ENCODE results near the gene TCF23. TPM values are rescaled to one million over a fixed set of nuclear protein-coding genes. Genes with fewer than 3 reads are reported as not detected.
"Not testable (repeated sequence)": the region's sequence is repeated elsewhere in the genome, so short reads cannot be mapped to it uniquely, and the experiment has no call there.

Gene TCF23
- polyA plus RNA-seq, 3 donors: not detected

DNA sequence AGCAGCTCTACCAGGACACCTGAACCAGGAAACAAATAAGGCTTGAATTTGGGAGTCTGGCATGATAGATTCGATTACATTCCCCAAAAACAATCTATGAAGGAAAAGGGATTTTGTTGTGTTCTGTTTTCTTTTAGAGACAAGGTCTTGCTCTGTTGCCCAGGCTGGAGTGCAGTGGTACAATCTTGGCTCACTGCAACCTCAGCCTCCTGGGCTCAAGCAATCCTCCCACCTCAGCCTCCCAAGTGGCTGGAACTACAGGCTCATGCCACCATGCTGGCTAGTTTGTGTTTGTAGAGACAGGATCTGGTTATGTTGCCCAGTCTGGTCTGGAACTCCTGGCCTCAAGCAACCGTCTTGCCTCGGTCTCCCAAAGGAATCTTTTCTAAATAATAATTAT, 49.3 kb downstream of the TCF23 start:
- H3K9me3 Mint-ChIP-seq: not testable (repeated sequence)

DNA sequence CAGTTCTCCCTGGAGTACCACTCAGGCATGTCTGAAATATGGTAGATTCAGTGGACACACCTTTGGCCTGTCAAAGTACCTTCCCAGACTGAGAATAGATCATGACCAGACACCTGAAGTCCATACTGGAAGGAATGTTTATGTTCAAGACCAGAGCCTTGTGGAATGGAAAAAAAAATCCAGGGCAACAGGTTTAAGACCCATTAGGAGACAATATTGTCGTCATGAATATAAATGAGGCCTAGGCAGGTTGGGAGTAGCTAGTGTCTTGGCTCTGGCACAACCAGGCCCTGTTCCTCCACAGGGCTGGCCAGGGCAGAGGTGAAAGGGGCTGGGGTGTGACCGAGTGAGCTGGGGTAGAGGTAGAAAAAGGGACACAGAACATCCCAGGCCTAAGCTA, 49.8 kb downstream of the TCF23 start:
- no peak overlapping the region for H3K9ac ChIP-seq (ENCODE audit: insufficient read depth, low read length, poor library complexity, severe bottlenecking)
- no peaks in the 10 kb centered on the region for H3K79me2 ChIP-seq (ENCODE audit: insufficient read depth, low read length)
- H3K27ac ChIP-seq (ENCODE audit: low read depth in 1 of 2, low read length in 2 of 2): no peak overlapping the region
- 83% methylated on average over 2 of the region's 2 CpGs for WGBS (ENCODE audit: insufficient coverage)
- TF ChIP-seq, protein P1, sequence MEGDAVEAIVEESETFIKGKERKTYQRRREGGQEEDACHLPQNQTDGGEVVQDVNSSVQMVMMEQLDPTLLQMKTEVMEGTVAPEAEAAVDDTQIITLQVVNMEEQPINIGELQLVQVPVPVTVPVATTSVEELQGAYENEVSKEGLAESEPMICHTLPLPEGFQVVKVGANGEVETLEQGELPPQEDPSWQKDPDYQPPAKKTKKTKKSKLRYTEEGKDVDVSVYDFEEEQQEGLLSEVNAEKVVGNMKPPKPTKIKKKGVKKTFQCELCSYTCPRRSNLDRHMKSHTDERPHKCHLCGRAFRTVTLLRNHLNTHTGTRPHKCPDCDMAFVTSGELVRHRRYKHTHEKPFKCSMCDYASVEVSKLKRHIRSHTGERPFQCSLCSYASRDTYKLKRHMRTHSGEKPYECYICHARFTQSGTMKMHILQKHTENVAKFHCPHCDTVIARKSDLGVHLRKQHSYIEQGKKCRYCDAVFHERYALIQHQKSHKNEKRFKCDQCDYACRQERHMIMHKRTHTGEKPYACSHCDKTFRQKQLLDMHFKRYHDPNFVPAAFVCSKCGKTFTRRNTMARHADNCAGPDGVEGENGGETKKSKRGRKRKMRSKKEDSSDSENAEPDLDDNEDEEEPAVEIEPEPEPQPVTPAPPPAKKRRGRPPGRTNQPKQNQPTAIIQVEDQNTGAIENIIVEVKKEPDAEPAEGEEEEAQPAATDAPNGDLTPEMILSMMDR (IDR thresholded peaks at IDR 0.05): no peak
- H2AFZ ChIP-seq (ENCODE audit: insufficient read depth, low read depth, low read length, poor library complexity, severe bottlenecking): no peak overlapping the region
- DNase-seq: no peak
- H4K20me1 ChIP-seq (ENCODE audit: insufficient read depth, low read length): no peaks in the 10 kb centered on the region
- H3K9me3 ChIP-seq (replicated peaks in 1 of 2; ENCODE audit: control insufficient read depth in 1 of 2, insufficient read depth in 1 of 2, low read length in 2 of 2): no peaks in the 10 kb centered on the region
- H3K4me3 Mint-ChIP-seq: no peak overlapping the region
- H3K36me3 ChIP-seq (replicated peaks in 1 of 2; ENCODE audit: control insufficient read depth in 1 of 2, insufficient read depth in 2 of 2, low read length in 2 of 2): peaks cover 29 to 34% of the 10 kb centered on the region in 2 donors
- H3K27ac Mint-ChIP-seq: no peak overlapping the region
- no peak overlapping the region for H3K4me2 ChIP-seq (replicated peaks; ENCODE audit: extremely low read depth, low read length, poor library complexity, severe bottlenecking)
- H3K4me3 ChIP-seq (replicated peaks in 1 of 3; ENCODE audit: low read depth in 2 of 3, low read length in 3 of 3): no peak overlapping the region
- H3K9me3 Mint-ChIP-seq: peaks cover 0 to 2% (median 0%) of the 10 kb centered on the region in 7 donors
- H3K27me3 Mint-ChIP-seq (ENCODE audit: low read depth in 3 of 3): peaks cover 0 to 3% (median 0%) of the 10 kb centered on the region in 3 donors
- H3K36me3 Mint-ChIP-seq: peaks cover 24 to 25% of the 10 kb centered on the region in 2 donors
- no peaks in the 10 kb centered on the region for H3K27me3 ChIP-seq (ENCODE audit: control insufficient read depth in 2 of 2, insufficient read depth in 2 of 2, low read length in 2 of 2)
- no peaks in the 10 kb centered on the region for H3K4me1 Mint-ChIP-seq
- intact Hi-C loops (cut with micrococcal nuclease): no loop called here
- no peaks in the 10 kb centered on the region for H3K4me1 ChIP-seq (ENCODE audit: control insufficient read depth in 1 of 2, insufficient read depth in 2 of 2, low read length in 2 of 2)

More for the DNA sequence above, 49.3 kb downstream of the TCF23 start:
- H3K4me1 Mint-ChIP-seq; H3K27ac ChIP-seq (ENCODE audit: low read depth in 1 of 2, low read length in 2 of 2); H3K4me3 ChIP-seq (replicated peaks in 1 of 3; ENCODE audit: low read depth in 2 of 3, low read length in 3 of 3); H3K27ac Mint-ChIP-seq; H3K4me3 Mint-ChIP-seq; H2AFZ ChIP-seq (ENCODE audit: insufficient read depth, low read depth, low read length, poor library complexity, severe bottlenecking); DNase-seq; H3K4me1 ChIP-seq (ENCODE audit: control insufficient read depth in 1 of 2, insufficient read depth in 2 of 2, low read length in 2 of 2); H3K9me3 ChIP-seq (replicated peaks in 1 of 2; ENCODE audit: control insufficient read depth in 1 of 2, insufficient read depth in 1 of 2, low read length in 2 of 2); intact Hi-C loops (cut with micrococcal nuclease); H3K9ac ChIP-seq (ENCODE audit: insufficient read depth, low read length, poor library complexity, severe bottlenecking); H3K79me2 ChIP-seq (ENCODE audit: insufficient read depth, low read length); H3K4me2 ChIP-seq (replicated peaks; ENCODE audit: extremely low read depth, low read length, poor library complexity, severe bottlenecking); H3K27me3 Mint-ChIP-seq (ENCODE audit: low read depth in 3 of 3); H4K20me1 ChIP-seq (ENCODE audit: insufficient read depth, low read length); H3K27me3 ChIP-seq (ENCODE audit: control insufficient read depth in 2 of 2, insufficient read depth in 2 of 2, low read length in 2 of 2): not testable (repeated sequence)
- peaks cover 24 to 29% of the 10 kb centered on the region in 2 donors for H3K36me3 ChIP-seq (replicated peaks in 1 of 2; ENCODE audit: control insufficient read depth in 1 of 2, insufficient read depth in 2 of 2, low read length in 2 of 2)
- WGBS (ENCODE audit: insufficient coverage): no CpG with 5 or more reads among the region's 3 CpGs
- H3K36me3 Mint-ChIP-seq: peaks cover 19 to 20% of the 10 kb centered on the region in 2 donors
